ENCODE data around the gene FBXO31. TPM values are rescaled to one million over a fixed set of nuclear protein-coding genes. Genes with fewer than 3 reads are reported as not detected.

Gene FBXO31
- total and polyA plus RNA-seq, 9 of the 15 experiments (the other 6 are each of a cell fraction or from before 2014, with no cell fraction given): 0.18 to 33.3 (median 10.9) TPM

DNA sequence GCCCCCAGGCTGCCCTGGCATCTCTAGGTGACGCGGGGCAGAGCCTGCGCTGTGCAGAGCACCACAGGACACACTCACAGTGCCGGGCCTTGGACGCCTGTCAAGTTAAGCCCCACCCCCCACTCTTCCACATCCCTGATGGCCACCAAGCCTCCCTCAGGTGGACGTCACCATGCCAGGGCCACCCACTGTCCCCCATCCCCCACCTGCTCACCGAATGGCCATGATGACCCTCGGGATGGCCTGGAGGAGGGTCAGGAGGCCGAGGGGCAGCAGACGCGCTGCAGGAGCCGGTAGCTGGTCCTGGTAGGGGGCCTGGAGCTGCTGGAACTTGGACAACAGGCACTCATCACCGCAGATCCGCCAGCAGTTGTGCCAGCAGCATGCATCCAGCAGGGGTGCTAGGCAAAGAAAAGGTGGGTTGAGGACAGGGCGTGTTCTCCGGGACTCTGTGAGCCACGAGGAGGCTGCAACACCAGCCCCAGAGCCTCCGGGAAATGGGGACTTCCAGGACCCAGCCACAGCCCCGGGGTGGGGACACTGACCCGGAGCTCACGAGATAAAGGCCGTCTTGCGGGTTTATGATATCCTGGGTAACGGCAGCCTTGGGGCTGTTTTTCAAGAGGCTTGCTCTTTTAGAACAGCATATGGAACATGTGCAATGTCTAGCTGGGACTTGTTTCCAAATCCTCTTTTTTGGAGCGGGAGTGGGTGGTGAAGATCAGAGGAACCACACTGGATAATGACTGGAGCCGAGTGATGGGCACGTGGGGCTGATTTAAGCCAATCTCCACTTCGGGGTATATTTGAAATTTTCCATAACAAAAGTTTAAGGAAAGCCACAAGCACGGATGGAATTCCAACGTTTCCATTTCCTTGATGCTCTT is 77.8 kb downstream of the FBXO31 start:
- in situ Hi-C loops (cut with MboI): no loop called here
- no peaks in the 10 kb centered on the region for H4K20me1 ChIP-seq (replicated peaks; ENCODE audit: control insufficient read depth, insufficient read depth, low read length)
- DNase-seq (ENCODE audit: extremely low read depth in 1 of 4, low spot score in 3 of 4) (peak; percentile 85 to 87 (median 87)), ATAC-seq (peak; percentile 91), FAIRE-seq (peak; percentile 87)
- H3K4me3 ChIP-seq: peak overlapping the region; percentile 44
- H3K27ac ChIP-seq (ENCODE audit: extremely low read depth, low read depth, low read length): peak overlapping the region; percentile 84
- ChIA-PET CTCF (ENCODE audit: low intra/inter-chr PET ratio) (no interaction called here), POLR2A (interaction anchor here (0.6 to 4.5 kb wide), 8 partner anchors 11 to 595 kb away, joined by 3 to 42 read pairs (median 4); partner anchors contain the start of gene C16orf95)
- BruUV-seq (replicated peaks): TSS peak; percentile 90
- peaks cover 22% of the 10 kb centered on the region for H3K79me2 ChIP-seq (ENCODE audit: control insufficient read depth, insufficient read depth, low read length)
- H3K4me2 ChIP-seq (ENCODE audit: insufficient read depth, low read length): peak overlapping the region; percentile 93
- intact Hi-C loops (cut with micrococcal nuclease): no loop called here
- H3K9me3 ChIP-seq (replicated peaks; ENCODE audit: control insufficient read depth, insufficient read depth, low read depth, low read length): peaks cover 6% of the 10 kb centered on the region
- peaks cover 39 to 40% of the 10 kb centered on the region in 2 experiments for H3K4me1 ChIP-seq (replicated peaks in 1 of 2; ENCODE audit: control insufficient read depth in 2 of 2, insufficient read depth in 2 of 2, low read length in 2 of 2)
- H3K9me1 ChIP-seq (ENCODE audit: control insufficient read depth, insufficient read depth, low read length): no peaks in the 10 kb centered on the region
- 6% methylated on average over 30 of the region's 30 CpGs for WGBS (ENCODE audit: insufficient coverage, low coverage, missing lambda C conversion rate)
- H3K9ac ChIP-seq (ENCODE audit: insufficient read depth in 1 of 2, low read depth in 2 of 2, low read length in 2 of 2): peak overlapping the region; percentile 81 to 90
- H3K27me3 ChIP-seq (ENCODE audit: control insufficient read depth in 2 of 2, insufficient read depth in 2 of 2, low read length in 2 of 2): no peaks in the 10 kb centered on the region
- H2AFZ ChIP-seq (ENCODE audit: low read depth, low read length): peak overlapping the region; percentile 95
- peaks cover 11% of the 10 kb centered on the region; the same call in 1 of the 3 replicates for H3K36me3 ChIP-seq (ENCODE audit: control insufficient read depth, insufficient read depth, low read length)
- TF ChIP-seq ZC3H8 (IDR thresholded peaks at IDR 0.05) (no peak), CCNT2 (IDR thresholded peaks at IDR 0.05; ENCODE audit: borderline replicate concordance, extremely low read depth, insufficient read length, low read depth, low read length) (no peak), SIN3A (IDR thresholded peaks at IDR 0.05; ENCODE audit: borderline replicate concordance in 2 of 2, control insufficient read depth in 1 of 2, low read depth in 2 of 2, low read length in 2 of 2) (peak in 1 of 2 experiments; percentile 39; a peak in 1 of 4 replicates), PPARD (CRISPR knock-in tag; IDR thresholded peaks at IDR 0.05) (no peak), LEF1 (IDR thresholded peaks at IDR 0.05) (0 out of 2 replicates have a peak, but pooled peaks have one; percentile 41), MYNN (IDR thresholded peaks at IDR 0.05) (peak; percentile 46; the same call in 1 of the 2 replicates), MYNN (CRISPR knock-in tag; IDR thresholded peaks at IDR 0.05) (no peak)
- TF ChIP-seq, protein P1, sequence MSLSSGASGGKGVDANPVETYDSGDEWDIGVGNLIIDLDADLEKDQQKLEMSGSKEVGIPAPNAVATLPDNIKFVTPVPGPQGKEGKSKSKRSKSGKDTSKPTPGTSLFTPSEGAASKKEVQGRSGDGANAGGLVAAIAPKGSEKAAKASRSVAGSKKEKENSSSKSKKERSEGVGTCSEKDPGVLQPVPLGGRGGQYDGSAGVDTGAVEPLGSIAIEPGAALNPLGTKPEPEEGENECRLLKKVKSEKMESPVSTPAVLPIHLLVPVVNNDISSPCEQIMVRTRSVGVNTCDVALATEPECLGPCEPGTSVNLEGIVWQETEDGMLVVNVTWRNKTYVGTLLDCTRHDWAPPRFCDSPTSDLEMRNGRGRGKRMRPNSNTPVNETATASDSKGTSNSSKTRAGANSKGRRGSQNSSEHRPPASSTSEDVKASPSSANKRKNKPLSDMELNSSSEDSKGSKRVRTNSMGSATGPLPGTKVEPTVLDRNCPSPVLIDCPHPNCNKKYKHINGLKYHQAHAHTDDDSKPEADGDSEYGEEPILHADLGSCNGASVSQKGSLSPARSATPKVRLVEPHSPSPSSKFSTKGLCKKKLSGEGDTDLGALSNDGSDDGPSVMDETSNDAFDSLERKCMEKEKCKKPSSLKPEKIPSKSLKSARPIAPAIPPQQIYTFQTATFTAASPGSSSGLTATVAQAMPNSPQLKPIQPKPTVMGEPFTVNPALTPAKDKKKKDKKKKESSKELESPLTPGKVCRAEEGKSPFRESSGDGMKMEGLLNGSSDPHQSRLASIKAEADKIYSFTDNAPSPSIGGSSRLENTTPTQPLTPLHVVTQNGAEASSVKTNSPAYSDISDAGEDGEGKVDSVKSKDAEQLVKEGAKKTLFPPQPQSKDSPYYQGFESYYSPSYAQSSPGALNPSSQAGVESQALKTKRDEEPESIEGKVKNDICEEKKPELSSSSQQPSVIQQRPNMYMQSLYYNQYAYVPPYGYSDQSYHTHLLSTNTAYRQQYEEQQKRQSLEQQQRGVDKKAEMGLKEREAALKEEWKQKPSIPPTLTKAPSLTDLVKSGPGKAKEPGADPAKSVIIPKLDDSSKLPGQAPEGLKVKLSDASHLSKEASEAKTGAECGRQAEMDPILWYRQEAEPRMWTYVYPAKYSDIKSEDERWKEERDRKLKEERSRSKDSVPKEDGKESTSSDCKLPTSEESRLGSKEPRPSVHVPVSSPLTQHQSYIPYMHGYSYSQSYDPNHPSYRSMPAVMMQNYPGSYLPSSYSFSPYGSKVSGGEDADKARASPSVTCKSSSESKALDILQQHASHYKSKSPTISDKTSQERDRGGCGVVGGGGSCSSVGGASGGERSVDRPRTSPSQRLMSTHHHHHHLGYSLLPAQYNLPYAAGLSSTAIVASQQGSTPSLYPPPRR (CRISPR knock-in tag; IDR thresholded peaks at IDR 0.05; ENCODE audit: borderline replicate concordance): no peak
- TF ChIP-seq, protein P2, sequence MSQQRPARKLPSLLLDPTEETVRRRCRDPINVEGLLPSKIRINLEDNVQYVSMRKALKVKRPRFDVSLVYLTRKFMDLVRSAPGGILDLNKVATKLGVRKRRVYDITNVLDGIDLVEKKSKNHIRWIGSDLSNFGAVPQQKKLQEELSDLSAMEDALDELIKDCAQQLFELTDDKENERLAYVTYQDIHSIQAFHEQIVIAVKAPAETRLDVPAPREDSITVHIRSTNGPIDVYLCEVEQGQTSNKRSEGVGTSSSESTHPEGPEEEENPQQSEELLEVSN (IDR thresholded peaks at IDR 0.05; ENCODE audit: borderline replicate concordance in 1 of 2, extremely low read depth in 1 of 2, insufficient read depth in 1 of 2, insufficient read length in 1 of 2, low read depth in 1 of 2, low read length in 1 of 2, poor library complexity in 1 of 2, severe bottlenecking in 1 of 2): peak; percentile 51 to 87
- TF ChIP-seq, protein P3, sequence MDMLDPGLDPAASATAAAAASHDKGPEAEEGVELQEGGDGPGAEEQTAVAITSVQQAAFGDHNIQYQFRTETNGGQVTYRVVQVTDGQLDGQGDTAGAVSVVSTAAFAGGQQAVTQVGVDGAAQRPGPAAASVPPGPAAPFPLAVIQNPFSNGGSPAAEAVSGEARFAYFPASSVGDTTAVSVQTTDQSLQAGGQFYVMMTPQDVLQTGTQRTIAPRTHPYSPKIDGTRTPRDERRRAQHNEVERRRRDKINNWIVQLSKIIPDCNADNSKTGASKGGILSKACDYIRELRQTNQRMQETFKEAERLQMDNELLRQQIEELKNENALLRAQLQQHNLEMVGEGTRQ (CRISPR knock-in tag; IDR thresholded peaks at IDR 0.05): peak; percentile 76
- TF ChIP-seq, protein P4, sequence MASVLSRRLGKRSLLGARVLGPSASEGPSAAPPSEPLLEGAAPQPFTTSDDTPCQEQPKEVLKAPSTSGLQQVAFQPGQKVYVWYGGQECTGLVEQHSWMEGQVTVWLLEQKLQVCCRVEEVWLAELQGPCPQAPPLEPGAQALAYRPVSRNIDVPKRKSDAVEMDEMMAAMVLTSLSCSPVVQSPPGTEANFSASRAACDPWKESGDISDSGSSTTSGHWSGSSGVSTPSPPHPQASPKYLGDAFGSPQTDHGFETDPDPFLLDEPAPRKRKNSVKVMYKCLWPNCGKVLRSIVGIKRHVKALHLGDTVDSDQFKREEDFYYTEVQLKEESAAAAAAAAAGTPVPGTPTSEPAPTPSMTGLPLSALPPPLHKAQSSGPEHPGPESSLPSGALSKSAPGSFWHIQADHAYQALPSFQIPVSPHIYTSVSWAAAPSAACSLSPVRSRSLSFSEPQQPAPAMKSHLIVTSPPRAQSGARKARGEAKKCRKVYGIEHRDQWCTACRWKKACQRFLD (CRISPR knock-in tag; IDR thresholded peaks at IDR 0.05): peak; percentile 55; the same call in 1 of the 2 replicates

Data from K562 (cell line).